Fibroblast of gingiva (primary cell): ENCODE data around the gene OR5AS1.
"Not testable (repeated sequence)": the region's sequence is repeated elsewhere in the genome, so short reads cannot be mapped to it uniquely, and the experiment has no call there.

Experiments
- DNase-seq: peaks from one replicate; pipeline ENCODE4 v3.0.0-alpha.2; 2011; ENCODE audit warnings: low read depth

The OR5AS1 gene

GRCh38 chr11:56027354-56027753, at the start of gene OR5AS1:
Gene OR5AS1 (plus strand): TSS chr11:56027654. CDS start chr11:56030419, 2,765 bp downstream.
- DNase-seq: no peak

- DNase-seq: no peak
These were observed 32.9 kb upstream of the OR5AS1 start, which contains the start of gene OR5F1 for GRCh38 chr11:55994525-55994924. Gene OR5F1 (minus strand): TSS chr11:55994625. CDS start chr11:55994625, 0 bp downstream.

GRCh38 chr11:56010716-56011115, 16.7 kb upstream of the OR5AS1 start:
- DNase-seq: no peak

GRCh38 chr11:56013805-56014204, 13.6 kb upstream of the OR5AS1 start:
- no peak for DNase-seq

- DNase-seq: no peak
These were observed 18.1 kb downstream of the OR5AS1 start for GRCh38 chr11:56045538-56045937.

GRCh38 chr11:56048480-56048879, 21.0 kb downstream of the OR5AS1 start:
- DNase-seq: no peak

- no peak for DNase-seq
These were observed 22.0 kb downstream of the OR5AS1 start for GRCh38 chr11:56049487-56049886.

GRCh38 chr11:56056366-56056765, 28.9 kb downstream of the OR5AS1 start:
- not testable (repeated sequence) for DNase-seq

- not testable (repeated sequence) for DNase-seq
These were observed 30.3 kb downstream of the OR5AS1 start for GRCh38 chr11:56057661-56058237.

GRCh38 chr11:56058260-56058780, 30.9 kb downstream of the OR5AS1 start:
- DNase-seq: not testable (repeated sequence)

- DNase-seq: no peak
These were observed 39.5 kb downstream of the OR5AS1 start for GRCh38 chr11:56066980-56067379.
